ENCODE results near the gene OR14I1.

Gene OR14I1

DNA sequence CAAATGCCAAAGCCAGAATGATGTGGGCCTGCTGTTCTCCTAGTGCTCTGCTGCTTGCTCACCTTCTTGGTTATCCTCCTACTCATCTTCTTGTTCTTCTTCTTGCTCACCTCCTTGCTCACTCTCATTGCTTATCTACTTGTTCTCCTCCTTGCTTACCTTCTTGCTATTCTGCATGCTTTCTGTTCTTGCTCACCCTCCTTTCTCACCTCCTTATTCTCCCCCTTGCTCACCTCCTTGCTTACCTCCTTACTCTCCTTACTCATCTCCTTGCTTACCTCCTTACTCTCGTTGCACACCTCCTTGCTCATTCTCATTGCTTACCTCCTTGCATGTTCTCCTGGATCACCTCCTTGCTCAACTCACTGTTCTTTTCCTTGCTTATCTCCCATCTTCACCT is at the start of gene OR14I1:
Gene OR14I1 (minus strand): TSS at position 53 of the 400 bp plus-strand sequence.
- no peak for DNase-seq

DNA sequence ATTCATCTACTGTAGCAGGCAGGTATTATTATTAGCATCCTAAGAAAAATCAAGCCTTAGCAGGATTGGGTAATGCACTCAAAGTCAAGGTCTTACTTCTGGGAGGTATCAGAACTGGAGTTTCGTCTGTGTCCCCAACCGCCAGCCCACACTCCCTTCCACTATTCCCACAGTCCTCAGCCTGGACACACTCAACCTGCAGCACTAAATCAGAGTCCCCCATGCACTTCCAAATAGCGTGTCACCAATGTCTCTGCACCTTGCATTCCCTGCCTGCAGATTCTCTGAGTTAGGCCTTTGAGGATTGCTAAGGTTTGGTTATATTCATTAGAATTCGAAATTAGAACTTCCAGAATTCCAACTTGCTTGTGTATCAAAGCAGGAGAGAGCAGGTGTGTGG is 49.1 kb upstream of the OR14I1 start:
- no peak for DNase-seq

DNA sequence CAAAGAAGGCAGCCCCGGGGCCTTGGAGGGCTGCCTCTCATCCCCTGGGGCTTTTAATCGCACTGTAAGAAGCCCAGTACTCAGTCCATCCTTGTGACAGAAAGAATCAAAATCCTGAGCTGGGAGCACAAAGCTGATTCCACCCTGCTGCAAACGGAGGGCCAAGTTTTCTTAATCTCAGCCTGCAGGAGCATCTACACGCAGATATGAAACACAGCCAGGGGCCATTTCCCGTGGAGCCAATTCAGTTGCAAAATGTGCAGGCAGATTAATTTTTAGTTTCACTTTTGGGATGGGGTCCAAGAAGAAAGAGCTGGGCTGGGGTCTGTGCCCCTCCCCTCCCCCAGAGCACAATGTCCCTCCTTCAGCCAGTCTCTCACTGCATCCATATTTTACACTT is 48.6 kb upstream of the OR14I1 start:
- no peak for DNase-seq

DNA sequence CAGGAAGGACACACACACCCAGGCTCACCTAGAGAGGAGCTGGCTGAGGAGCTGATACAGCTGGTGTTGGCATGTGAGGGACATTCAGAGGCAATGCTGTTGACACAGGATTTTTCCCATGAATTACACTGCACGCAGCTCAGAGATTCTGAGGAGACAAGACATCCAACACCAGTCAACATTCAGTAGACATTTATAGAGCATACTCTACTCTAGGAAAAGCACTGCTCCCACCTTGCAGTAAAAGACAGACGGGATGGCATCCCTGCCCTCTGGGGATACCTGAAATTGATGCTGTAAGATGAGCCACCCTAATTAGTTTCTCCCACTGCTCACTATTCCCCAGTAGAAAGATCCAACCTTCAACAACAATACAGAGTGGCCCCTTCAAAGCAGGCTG is 47.9 kb upstream of the OR14I1 start:
- no peak for DNase-seq

DNA sequence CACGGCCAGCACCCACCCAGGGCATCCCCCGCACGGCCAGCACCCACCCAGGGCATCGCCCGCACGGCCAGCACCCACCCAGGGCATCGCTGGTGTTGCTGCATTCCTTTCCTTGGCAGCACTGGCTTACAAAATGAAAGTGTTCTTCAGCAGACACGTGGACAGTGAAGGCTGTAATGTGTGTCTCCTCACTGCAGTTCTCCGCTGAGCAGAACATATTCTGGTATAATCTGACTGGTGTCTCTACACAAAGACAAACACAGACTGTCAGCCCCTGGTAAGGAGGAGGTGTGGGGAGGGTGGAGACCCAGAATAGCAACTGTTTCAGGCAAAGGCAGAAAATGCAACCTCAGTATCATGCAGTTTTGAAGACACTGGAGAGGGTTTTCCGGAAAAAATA is 45.6 kb upstream of the OR14I1 start:
- no peak for DNase-seq

DNA sequence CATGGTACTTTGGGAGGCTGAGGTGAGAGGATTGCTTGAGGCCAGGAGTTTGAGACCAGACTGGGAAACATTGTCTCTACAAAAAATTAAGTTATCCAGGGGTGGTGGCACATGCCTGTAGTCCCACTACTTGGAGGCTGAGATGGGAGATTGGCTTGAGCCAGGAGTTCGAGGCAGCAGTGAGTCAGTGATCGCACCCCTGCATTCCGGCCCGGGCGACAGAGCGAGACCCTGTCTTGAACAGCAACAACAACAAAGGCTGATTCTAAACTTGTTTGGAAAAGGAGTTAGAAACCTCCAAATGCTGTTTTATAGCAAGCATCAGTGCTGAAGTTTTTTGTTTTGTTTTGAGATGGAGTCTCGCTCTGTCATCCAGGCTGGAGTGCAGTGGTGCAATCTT is 38.3 kb upstream of the OR14I1 start:
- DNase-seq: no peak

DNA sequence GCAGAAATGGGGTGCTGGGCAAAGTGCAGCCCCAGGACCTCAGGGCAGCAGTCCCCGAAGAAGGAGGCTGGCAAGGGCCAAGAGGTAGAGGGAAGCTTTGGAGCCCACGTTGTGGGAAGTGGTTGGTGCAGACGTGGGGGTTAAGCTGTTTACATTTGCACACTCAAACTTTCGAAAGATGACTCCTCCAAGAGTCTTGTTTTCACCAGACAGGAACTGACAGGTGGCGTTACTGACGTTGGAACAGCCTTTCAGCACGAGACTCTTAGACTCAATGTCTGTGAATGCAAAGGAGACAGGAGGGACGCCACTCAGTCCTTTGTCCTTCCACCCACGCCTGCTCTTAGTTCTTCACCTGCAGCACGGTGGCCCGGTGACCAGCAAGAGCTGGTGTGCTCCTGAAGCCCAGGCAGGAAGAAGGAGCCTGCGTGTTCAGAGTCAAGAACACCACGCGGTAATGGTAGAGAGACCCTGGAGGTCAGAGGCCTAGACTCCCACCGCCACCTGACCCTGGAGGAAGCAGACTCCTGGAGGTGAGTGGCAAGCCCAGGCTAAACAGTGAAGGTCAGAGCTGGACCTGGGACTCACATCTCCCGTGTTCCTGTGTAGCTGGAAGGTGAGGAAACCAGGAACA is 37.1 kb upstream of the OR14I1 start:
- no peak for DNase-seq

DNA sequence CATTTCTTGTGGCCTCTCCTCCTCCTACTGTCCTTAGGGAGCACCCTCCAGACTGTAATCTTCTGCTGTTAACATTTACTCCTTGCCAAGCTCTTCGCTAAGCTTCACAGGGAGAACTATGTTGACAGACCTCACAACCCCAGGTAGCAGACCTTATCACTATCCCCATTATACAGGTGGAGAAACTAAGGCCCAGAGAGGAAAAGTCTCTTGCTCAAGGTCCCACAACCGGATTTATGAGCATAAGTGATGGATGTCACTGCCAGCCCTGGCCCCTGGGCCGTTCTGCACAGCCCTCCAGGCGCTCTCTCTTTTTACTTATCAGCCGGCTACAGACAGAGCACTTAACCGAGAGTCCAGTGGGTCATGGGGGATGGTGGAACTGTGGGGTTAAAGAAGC is 34.9 kb upstream of the OR14I1 start:
- DNase-seq: no peak

DNA sequence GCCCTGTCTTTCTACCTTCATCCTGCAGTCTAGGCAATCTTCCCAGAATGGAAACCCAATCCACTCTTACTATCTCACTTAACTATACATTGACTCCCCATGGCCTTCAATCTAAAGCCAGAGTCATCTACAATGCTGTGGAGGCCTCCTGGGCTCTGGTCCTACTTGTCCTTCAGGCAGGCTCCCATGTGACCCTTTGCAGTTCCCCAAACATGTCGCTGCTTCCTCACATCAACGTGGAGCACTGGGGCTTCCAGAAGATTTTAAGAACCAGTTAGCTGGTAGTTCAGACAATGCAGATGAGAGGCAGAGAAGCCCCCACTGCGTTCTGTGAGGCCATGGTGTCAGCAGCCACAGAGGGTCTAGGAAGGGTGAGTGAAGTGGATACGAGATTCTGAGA is 34.4 kb upstream of the OR14I1 start:
- no peak for DNase-seq

DNA sequence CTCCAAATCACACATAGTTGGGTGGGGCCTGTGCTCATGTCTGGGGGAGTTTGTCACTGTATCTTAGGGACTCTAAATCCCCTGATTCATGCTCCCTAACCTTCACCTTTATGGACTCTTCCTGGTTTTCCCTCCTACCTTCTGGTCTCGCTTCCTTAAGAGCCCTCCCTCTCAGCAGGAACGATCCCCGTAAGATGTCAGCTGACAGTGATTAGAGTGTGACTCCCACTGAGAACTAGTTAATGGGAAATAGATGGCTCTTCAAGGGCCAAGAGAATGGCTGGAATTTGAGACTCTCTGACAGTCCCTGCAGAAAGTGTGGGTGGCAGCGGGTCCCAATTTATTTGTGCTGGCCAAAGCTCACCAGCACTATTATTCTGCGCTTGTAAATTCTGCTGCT is 31.0 kb upstream of the OR14I1 start:
- no peak for DNase-seq

DNA sequence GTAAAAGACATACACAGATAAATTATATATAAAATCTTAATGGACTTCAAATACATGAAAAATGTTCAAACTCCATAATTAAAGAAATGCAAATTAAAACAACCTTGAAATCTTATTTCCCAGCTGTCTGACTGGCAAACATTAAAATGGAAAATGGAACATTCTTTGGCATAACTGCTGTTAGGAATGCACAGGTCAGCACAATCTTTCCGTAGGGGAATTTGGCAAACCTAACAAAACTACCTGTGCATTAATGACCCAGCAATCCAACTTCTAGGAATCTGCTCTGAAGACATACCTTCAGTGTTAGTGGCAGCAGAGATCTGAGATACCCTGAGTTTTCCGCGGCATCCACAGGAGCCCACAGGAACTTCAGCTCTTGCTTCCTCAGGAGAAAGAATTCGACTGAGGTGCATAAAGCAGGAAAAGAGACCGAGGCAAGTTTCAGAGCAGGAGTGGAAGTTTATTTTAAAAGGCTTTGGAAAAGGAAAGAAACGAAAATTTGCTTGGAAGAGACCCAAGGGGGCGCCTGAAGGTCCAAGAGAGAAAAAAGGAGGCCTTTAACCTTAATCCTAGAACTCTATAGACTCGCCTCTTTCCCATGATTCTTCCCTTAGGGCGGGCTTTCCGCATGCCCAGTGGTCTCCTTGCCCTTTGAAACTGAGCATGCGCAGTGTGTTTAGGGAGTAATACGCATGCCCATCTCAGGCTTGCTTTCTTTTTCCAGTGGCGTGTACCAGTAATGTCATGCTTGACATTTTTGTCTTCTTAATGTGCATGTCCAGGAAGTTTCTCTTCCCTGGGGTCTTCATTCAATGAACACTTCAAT is 28.2 kb upstream of the OR14I1 start:
- DNase-seq: no peak

DNA sequence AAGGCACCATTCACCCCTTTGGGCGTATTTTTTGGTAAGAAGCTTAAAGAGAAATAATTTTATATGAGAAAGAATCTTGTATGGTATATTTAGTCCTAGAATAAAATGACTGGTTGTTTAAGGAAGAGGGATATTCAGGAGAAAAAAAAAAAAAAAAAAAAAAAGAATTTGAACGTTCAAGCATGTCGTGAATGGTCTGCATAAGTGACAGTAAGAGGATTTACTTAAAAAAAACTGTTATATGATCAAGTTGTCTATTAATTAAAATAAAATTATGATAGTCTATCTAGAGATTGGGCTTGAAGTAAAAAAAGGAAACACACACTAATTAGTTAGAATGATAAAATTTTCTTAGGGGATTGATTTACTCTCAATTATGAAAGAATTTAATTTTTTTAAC is 11.7 kb upstream of the OR14I1 start:
- no peak for DNase-seq

DNA sequence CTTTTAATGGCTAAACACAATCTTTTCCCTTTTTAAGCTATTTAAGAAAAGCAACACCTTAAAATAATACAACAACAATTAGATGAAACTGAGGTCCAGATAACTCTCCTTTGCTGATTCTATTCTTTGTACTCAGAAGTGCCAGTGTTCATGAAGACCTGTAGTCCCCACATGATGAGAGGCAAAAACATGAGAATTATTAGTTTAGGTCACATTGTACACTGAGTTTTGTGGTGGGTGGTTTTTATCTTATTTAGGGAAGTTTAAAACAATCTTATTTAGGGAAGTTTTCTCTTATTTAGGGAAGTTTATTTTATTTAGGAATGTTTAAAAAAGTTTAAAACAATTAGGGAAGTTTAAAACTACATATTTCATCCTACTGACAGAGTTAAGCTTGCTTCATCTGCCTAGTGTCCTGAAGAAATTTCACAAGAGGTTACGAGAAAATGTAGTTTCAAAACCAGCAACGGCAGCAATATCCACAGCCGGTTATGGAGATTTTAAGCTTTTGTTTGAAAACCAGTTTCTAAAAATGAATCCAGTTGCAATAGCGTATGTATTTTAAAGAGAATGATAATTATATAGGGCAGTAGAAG is 7.8 kb upstream of the OR14I1 start:
- no peak for DNase-seq

DNA sequence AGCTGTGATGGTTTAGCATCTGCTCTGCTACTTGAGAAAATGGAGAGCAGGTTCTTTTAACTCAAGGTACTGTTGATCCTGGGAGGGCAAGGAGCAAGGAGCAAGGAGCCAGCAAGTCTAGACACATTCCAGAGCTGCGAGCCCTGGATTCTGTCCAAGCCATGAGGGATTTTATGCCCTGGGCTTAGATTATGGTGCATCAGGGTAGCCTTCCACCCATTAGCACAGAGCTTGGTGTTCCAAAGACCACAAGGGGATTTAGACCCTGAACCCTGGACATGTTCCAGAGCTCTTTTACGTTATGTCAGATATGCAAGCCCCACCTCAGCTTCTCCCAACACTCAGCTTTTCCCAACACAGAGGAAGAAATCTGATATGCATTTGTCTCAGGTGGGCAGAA is 2.0 kb upstream of the OR14I1 start:
- no peak for DNase-seq

DNA sequence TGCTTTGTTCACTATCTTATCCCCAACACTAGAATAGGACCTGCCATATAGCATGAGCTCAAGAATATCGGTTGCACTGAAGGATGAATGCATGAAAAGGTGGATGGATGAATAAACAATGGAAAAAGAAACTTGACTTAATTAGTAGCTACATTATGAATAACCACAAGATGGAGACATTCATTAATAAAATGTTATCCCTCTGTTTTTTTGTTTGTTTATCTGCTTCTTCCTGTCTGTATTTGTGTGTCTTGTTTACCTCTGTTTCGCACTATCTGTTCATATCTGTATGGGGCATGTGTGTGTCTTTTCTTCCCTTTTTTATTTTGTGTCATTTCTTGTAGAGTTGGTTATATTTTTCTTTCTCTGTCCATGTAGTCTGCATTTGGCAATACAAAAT is 1.1 kb upstream of the OR14I1 start:
- DNase-seq: no peak

DNA sequence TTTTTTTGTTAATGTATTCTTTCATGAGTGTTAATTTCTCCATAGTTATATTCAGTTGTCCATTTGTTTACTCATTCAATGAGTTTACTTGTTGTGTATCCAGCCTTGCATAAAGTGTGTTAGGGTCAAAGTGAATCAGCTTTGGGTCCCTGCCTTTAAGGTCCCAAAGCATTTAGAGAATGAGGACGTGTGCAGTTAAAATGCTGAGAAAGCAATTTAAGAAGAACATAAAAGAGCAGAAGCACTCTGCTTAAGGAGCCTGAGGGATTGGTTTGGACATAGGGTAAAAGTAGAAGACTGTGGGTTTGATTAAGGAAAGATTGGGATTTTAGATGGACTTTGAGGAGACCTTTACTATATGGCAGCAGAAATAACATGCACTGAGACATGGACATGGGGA is 3.5 kb downstream of the OR14I1 start:
- DNase-seq: no peak

DNA sequence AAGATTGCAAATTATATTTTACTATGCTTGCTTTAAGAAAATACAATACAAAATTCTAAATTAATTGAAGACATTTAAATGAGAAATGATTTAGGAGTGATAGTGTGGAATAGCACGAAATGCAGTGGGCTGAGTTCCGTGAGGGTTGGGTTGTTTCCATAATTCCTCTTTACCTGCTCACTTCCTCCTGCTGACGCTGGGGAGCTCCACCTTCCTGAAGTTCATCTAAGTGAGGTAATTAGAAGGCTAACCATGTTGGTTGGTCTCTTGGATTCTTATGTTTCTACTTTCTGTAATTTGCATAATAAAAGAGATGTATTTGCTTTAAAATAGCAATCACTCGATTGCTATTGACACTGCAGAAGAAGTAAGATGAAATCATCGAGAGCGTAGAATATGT is 4.7 kb downstream of the OR14I1 start:
- no peak for DNase-seq

DNA sequence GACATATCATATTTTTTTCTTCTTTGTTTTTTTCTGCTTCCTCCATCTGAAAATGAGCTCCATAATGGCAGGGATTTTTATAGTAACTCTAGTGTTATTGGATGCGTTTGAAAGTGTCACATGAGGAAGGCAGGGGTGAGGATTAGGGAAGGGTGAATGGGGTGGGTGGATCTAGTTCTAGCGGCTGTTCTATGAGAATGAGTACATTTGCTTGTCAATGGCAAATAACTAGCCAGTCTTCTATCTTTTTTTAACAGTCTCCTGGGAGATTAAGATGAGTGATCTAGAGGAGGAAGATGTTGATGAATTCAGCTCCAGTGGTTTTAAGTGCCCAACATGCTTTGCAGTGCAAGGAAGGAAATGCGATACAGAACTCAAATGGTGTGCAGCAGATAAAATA is 5.8 kb downstream of the OR14I1 start:
- DNase-seq: no peak

DNA sequence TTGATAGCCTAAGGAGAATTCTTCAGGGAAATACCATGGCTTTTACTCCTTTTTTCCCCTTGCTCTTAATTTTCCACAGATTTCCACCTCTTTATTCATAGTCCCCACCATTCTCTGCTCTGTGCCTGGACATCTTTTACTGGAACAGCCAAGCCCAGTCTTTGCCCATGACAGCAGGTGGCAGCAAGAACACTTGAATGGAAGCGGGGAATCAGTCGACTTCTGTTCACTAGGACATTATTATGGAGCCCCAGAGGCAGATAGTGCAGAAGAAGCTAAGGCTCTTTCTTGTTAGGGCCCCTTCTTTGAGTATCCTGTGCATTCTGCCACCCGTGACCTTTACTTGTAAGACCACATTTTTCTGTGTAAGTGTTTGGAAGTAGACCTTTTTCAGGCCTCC is 6.3 kb downstream of the OR14I1 start:
- DNase-seq: no peak

DNA sequence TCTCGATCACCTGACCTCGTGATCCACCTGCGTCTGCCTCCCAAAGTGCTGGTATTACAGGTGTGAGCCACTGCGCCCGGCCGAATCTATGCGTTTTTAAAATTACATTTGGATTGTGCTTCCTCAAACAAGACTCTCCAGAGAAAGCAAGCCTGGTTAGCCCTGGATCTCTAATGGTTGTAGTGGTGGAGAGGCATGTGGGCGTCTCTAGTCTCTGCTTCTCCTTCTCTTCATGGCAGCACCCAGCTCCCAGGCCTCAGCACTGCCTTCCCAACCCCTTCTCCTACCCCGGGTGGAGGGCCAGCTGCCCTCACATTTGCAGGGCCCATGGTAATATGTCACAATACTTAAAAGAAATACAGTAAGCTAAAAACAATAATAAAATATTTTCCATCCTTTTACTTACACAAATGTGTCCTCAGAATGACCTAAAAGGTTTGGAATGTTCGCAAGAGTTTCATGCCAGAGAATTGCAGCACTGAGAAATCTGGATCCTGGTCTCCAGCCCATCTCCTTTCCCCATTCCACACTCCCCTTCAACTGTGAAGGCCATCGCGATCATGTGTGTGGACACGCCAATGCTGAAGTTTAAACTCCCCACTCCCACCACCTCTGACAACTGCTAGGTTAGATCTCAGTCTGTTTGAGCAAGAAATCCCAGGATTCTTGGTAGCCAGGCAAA is 7.0 kb downstream of the OR14I1 start:
- DNase-seq: no peak

DNA sequence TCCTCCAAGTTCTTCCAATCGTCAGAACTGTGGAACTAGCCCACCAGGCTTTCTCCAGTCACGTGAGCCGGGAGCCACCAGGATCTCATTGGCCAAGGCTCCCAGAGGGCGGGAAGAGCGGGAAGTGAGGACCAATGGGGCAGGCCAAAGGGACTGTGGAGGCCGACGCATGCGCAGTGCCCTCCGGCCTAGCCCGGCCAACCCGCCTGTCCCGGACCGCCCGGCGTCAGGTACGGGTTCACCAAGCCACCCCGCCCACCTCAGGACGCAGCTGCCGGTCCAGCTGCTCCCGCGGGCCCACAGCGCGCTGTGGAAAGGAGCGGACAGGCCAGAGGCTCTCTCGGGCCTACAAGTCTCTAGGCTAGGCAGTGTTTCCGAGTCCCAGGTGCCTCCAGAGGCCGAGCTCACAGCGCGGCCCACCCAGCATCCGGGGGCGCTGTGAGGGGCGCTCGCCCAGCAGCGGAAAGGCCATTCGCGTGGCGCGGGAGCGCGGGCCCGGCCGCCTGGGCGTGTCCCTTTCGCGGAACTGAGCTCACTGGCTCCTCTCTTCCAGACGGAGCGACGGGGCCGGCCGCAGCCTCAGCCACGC is 10.9 kb downstream of the OR14I1 start:
- DNase-seq: no peak

DNA sequence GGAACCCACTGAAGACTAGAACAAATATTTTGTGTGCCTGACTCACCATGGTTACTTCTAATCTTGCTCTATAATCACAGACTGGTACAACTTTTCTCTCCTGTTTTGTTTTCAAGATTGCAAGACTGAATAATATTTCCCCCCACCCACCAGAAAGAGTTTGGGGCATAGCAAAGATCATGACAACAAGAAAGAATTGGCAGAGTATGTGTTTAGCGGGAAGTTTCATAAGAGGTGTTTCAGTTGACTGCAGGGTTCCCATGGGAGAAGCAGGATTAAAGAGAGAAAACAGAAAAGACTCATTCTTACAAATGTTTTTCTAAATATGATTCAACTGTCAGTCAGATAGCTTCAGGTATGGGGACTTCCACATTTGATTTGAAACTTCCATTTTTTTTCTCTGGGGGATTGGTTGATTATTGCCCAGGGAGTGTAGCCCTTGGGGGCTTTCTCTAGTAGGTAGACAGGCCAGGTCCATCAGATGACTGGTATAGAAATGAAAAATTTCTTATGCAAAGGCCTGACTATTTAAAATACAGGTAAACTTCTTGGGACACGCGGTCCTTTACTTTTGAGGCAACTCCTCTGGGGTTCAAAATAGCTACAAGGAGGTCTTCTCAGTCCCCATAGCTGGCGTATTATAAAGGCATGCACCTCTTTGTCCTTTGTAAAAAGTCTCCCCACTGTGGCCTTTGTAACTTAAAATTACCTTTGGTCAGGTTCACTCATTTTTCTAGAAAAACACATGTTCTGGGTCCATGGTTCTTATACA is 13.9 kb downstream of the OR14I1 start:
- DNase-seq: no peak

DNA sequence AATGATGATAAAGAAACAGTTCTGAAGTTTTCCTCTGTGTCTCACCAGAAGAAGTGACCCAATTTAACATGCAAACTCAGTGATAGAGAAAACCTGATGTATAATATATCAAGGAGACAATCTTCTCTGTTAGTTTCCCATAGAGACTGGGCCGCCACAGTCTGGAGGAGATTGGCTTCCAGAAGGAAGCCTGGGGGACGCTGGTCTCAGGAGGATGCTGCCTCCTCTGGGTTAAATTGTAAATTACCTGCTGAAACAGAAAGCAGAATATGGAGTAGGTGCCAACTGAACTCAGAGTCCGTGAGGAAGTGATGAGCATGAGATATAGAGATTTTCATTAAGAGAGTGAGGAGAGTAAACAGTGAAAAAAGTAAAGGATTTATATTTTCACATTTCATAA is 15.8 kb downstream of the OR14I1 start:
- DNase-seq: no peak
